Islet of Langerhans (tissue), 1 donor: ENCODE data around the gene VENTX.

Experiments
- FAIRE-seq: peaks from one replicate; lab custom pipeline; 2011; peaks lifted over from hg19 to GRCh38; lab: Jason Lieb, UNC

The VENTX gene

GRCh38 chr10:133272301-133272963, 34.8 kb downstream of the VENTX start:
- no peak for FAIRE-seq

GRCh38 chr10:133272964-133273420, 35.3 kb downstream of the VENTX start:
- no peak for FAIRE-seq

GRCh38 chr10:133273534-133274143, 36.0 kb downstream of the VENTX start:
- FAIRE-seq, result no peak

GRCh38 chr10:133274751-133275683, 37.4 kb downstream of the VENTX start:
- no peak for FAIRE-seq

GRCh38 chr10:133275684-133276092, 38.0 kb downstream of the VENTX start:
- FAIRE-seq, result no peak

GRCh38 chr10:133276100-133276434, 38.4 kb downstream of the VENTX start:
- FAIRE-seq, result no peak

- FAIRE-seq, result no peak
Measured at GRCh38 chr10:133276435-133277201, 39.0 kb downstream of the VENTX start, which contains the start of gene ADAM8. Gene ADAM8, minus strand, starts transcription at chr10:133276868. Its CDS starts 51 bp downstream, at chr10:133276817.

- no peak for FAIRE-seq
Measured at GRCh38 chr10:133277277-133277992, 39.8 kb downstream of the VENTX start.

GRCh38 chr10:133277993-133278576, 40.4 kb downstream of the VENTX start:
- FAIRE-seq, result no peak

- FAIRE-seq, result no peak
Measured at GRCh38 chr10:133278577-133279265, 41.1 kb downstream of the VENTX start.

GRCh38 chr10:133279326-133280226, 41.9 kb downstream of the VENTX start:
- FAIRE-seq, result no peak

GRCh38 chr10:133280391-133281059, 42.9 kb downstream of the VENTX start:
- no peak for FAIRE-seq

- no peak for FAIRE-seq
Measured at GRCh38 chr10:133281084-133281483, 43.4 kb downstream of the VENTX start.

GRCh38 chr10:133281628-133282372, 44.1 kb downstream of the VENTX start:
- FAIRE-seq, result no peak

- no peak for FAIRE-seq
Measured at GRCh38 chr10:133282846-133283390, 45.3 kb downstream of the VENTX start.

- no peak for FAIRE-seq
Measured at GRCh38 chr10:133283931-133284330, 46.3 kb downstream of the VENTX start.

- no peak for FAIRE-seq
Measured at GRCh38 chr10:133285217-133285616, 47.6 kb downstream of the VENTX start.

GRCh38 chr10:133286366-133286765, 48.7 kb downstream of the VENTX start:
- no peak for FAIRE-seq
